Right ventricle myocardium superior (tissue), 1 donor: ENCODE data around the gene CERS6. TPM values are rescaled to one million over a fixed set of nuclear protein-coding genes. Genes with fewer than 3 reads are reported as not detected.

Experiments used
- ATAC-seq: fragments of 200-7000 bp; cut with Tn5 transposase; one replicate; pipeline ENCODE4 v1.9.1; 2020; ENCODE audit warnings: mild to moderate bottlenecking; ENCODE audit not compliant: poor library complexity
- DNase-seq: peaks from one replicate; pipeline ENCODE4 v3.0.0-alpha.2; 2020
- intact Hi-C: fragments of 100-400 bp; cut with DNase I; formaldehyde crosslinking; loops from one replicate; pipeline ENCODE4 v1.11.2; 2022
- total RNA-seq: library from RNA; stranded (reverse); fragmentation: NEBNext Ultra II Directional; extraction: Animal tissue kit (Norgen Biotek cat#: 25700); gene quantifications from one replicate; pipeline ENCODE4 v1.2.1, GENCODE V29; 2021
- donor health status: DM: no; HTN: yes; CAD: no; lungs with severe emphysema.

CERS6 gene
- total RNA-seq, 1 donor from 2014 or later, result 66.7 TPM

GRCh38 chr2:168717790-168718502, 261.9 kb downstream of the CERS6 start:
- intact Hi-C loops, result no loop called here
- ATAC-seq, result no peak
- no peak for DNase-seq

GRCh38 chr2:168718622-168719021, 262.6 kb downstream of the CERS6 start:
- DNase-seq, result no peak
- intact Hi-C loops, result no loop called here
- ATAC-seq, result no peak

DNA sequence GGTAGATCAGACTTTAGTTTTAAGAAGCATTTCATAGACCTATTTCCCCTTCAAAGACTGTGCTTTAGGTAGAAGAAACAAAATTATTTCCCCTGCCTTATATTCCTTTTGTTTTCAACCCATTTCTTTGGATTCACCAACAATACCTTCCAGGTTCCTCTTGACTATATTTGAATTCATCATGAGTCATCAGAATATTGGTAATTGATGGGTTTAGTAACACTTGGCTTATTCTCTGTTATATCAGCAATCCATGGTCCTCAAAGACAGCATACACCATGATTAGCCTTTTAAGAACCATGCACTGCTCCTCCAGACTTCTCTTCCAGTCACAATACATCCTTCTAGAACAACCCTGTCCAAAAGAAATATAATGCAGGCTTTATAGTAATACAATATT, 263.4 kb downstream of the CERS6 start:
- intact Hi-C loops, result no loop called here
- no peak for DNase-seq
- ATAC-seq, result no peak

- ATAC-seq (peak; percentile 98), DNase-seq (no peak)
- intact Hi-C loops, result no loop called here
Measured at GRCh38 chr2:168722592-168722991, 266.5 kb downstream of the CERS6 start.

- no peak for DNase-seq
- intact Hi-C loops, result no loop called here
- ATAC-seq, result no peak
Measured at GRCh38 chr2:168723275-168723899, 267.3 kb downstream of the CERS6 start.

- intact Hi-C loops, result no loop called here
- ATAC-seq, result no peak
- no peak for DNase-seq
Measured at GRCh38 chr2:168726375-168726774, 270.3 kb downstream of the CERS6 start.

GRCh38 chr2:168727904-168728470, 271.9 kb downstream of the CERS6 start:
- intact Hi-C loops, result no loop called here
- ATAC-seq (no peak), DNase-seq (no peak)

DNA sequence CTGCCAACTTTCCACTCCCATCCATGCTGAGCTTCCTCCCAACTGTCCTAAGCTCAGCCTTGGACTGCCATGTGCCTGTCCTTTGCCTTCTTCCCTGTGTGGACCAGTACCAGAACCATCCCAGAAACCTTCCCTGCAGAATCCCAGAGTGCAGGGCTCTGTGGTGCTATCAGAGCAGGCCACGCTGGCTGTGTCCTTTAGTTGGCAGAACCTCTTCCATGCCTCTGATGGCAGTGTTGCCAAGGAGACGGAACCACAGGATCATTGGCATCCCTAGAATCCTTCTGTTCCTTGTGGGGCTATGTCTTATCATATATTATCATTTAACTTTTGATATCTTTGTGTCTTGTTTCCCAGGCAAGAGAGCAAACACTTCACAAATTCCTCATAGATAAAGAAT, 273.4 kb downstream of the CERS6 start:
- intact Hi-C loops, result no loop called here
- DNase-seq (no peak), ATAC-seq (peak; percentile 31)

GRCh38 chr2:168730344-168730743, 274.3 kb downstream of the CERS6 start:
- intact Hi-C loops, result no loop called here
- ATAC-seq, result no peak

GRCh38 chr2:168731002-168731401, 274.9 kb downstream of the CERS6 start:
- no peak for ATAC-seq
- no peak for DNase-seq
- intact Hi-C loops, result no loop called here

More at GRCh38 chr2:168730344-168730743, 274.3 kb downstream of the CERS6 start:
- no peak for DNase-seq

DNA sequence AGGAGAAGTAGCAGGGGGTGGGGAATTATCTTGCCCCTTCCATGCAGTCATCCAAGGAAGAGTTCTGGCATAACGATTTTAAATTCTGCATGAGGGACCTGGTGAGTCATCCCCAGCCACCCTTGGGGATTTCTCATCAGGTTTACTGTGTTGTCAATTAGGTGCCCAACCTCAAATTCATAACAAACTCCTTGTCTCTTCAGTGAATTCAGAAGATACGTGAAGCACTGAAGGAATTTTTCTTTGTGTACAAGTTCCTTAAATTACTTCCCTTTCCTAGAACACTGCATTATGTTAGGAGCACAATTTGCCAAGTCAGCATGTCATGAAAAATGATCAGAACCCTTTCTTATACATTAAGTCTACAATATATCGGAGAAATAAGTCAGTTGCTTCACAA, 275.5 kb downstream of the CERS6 start:
- ATAC-seq (no peak), DNase-seq (no peak)
- intact Hi-C loops, result no loop called here

GRCh38 chr2:168732100-168732499, 276.0 kb downstream of the CERS6 start:
- ATAC-seq (no peak), DNase-seq (no peak)
- intact Hi-C loops, result no loop called here

DNA sequence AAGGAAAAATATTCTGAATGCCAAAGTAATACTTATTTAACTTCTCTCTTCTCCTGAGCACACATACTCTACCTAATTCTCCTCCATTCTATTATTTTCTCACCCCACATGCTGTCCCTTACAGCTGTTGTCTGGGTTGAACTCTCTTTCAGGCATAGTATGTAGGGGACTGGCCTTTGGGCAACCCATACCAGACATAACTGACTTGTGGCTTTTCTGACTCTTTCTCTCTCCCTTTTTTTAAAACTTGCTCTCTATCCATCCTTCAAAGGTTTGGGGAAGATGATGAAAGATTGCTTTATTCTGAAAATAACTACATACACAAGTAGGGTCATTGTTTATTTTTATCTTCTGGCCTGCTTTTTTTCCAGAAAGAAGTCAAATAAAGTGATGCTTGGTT, 276.4 kb downstream of the CERS6 start:
- ATAC-seq, result no peak
- intact Hi-C loops, result no loop called here
- no peak for DNase-seq

GRCh38 chr2:168734199-168734760, 278.2 kb downstream of the CERS6 start:
- intact Hi-C loops, result no loop called here
- ATAC-seq, result peak; percentile 85

DNA sequence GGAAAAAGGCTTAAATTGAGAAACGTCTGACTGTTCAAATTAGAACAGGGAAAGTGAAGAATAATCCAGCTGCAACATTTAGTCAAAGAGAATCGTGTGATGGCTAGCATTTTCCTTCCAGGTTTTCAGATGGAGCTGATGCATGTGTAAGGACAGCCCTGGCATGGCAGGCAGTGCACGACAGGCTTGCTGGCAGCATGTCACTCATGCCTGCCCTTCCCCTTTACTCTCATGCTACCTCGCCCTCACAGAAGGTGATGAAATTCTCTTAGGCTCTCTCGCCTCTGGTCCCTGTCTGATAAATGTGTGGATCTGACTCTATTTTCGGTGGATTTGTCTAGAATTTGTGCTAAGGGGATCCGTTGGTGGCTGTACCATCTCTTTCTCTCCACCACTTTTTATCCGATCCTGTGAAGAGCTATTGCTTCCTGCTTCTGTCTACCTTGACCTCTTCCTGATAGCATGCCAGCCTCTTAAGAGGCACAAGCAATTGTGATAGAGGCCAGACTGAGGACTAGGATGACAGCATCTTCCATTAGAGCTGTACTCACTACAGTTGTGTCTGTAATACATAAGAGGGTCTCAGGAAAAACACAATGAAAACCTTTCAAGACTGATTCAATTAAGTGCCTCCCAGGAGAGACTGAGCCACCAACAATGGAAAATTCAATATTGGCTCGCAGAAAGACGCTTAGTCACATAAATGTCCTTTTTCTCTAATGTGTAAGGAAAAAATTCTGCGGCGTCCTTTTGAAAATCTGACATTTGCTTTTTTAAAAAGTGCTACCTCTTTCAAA, 280.8 kb downstream of the CERS6 start:
- ATAC-seq (peak; percentile 40), DNase-seq (peak; percentile 40)
- intact Hi-C loops, result no loop called here

More at GRCh38 chr2:168734199-168734760, 278.2 kb downstream of the CERS6 start:
- DNase-seq, result peak; percentile 46

GRCh38 chr2:168738062-168738461, 282.0 kb downstream of the CERS6 start:
- DNase-seq (no peak), ATAC-seq (no peak)
- intact Hi-C loops, result no loop called here

DNA sequence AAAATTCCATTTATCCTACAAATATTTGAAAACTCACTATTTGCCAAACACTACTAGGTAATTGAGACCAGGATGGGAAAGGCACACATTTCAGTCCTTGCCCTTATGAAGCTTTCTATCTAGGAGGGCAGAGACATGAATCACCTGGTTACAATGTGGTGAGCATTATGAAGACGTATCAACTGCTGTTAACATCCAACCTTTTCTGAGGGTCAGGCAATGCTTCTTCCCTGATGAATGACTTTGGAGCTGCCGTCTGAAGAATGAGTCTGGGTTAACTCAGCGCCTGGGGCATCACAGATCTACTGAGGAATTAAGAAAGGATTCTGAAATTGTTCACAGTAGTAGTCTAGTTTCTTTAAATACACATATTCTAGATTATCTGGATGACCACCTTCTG, 284.3 kb downstream of the CERS6 start:
- no peak for DNase-seq
- intact Hi-C loops, result no loop called here
- no peak for ATAC-seq

GRCh38 chr2:168740788-168741187, 284.7 kb downstream of the CERS6 start:
- intact Hi-C loops, result no loop called here
- ATAC-seq, result no peak
- no peak for DNase-seq

- intact Hi-C loops, result no loop called here
- ATAC-seq, result peak; percentile 88
- no peak for DNase-seq
Measured at GRCh38 chr2:168742258-168742932, 286.3 kb downstream of the CERS6 start.
